Kidney epithelial cell (primary cell): ENCODE results near the gene CKB. TPM values are rescaled to one million over a fixed set of nuclear protein-coding genes. Genes with fewer than 3 reads are reported as not detected.

Source experiments
- DNase-seq: peaks from one replicate; pipeline ENCODE4 v3.0.0-alpha.2; 2010; ENCODE audit warnings: low read depth
- H3K27me3 ChIP-seq: 2 replicates; pipeline ENCODE4 v1.6.0; 2011; ENCODE audit warnings: low read length; ENCODE audit not compliant: control insufficient read depth, insufficient read depth
- H3K36me3 ChIP-seq: 2 replicates; pipeline ENCODE4 v1.5.1; 2011; ENCODE audit warnings: low read length; ENCODE audit not compliant: control insufficient read depth, insufficient read depth
- H3K4me3 ChIP-seq: 2 replicates; pipeline ENCODE4 v1.5.1; 2011; ENCODE audit warnings: low read depth, mild to moderate bottlenecking, control low read depth, low read length
- CTCF ChIP-seq: IDR thresholded peaks from 2 replicates; pipeline ENCODE4 v1.5.1; 2011; ENCODE audit warnings: mild to moderate bottlenecking, moderate library complexity, low read length, control low read depth, inconsistent platforms; ENCODE audit not compliant: insufficient read depth, poor library complexity, severe bottlenecking
- total RNA-seq: library from RNA; depleted of rRNA; stranded (reverse); fragments of >200 nt; gene quantifications from 2 replicates; pipeline ENCODE4 v1.2.3, GENCODE V29; 2015

Gene CKB
- total RNA-seq, 1 donor from 2014 or later = 78.7 TPM

- TF ChIP-seq CTCF = no peak
These were observed 28.7 kb upstream of the CKB start for GRCh38 chr14:103551338-103551762.

GRCh38 chr14:103550451-103551337 lies 28.1 kb upstream of the CKB start:
- Histone ChIP-seq H3K36me3 (no peaks in the 10 kb centered on the region), H3K27me3 (no peaks in the 10 kb centered on the region), H3K4me3 (no peak overlapping the region)
- peak; percentile 30 for TF ChIP-seq CTCF
- DNase-seq = peak; percentile 74

More at GRCh38 chr14:103551338-103551762, 28.7 kb upstream of the CKB start:
- no peaks in the 10 kb centered on the region for H3K27me3 ChIP-seq
- no peaks in the 10 kb centered on the region for H3K36me3 ChIP-seq
- no peak for DNase-seq
- no peak overlapping the region for H3K4me3 ChIP-seq

- no peak for DNase-seq
These were observed 27.0 kb upstream of the CKB start for GRCh38 chr14:103549361-103550311.

GRCh38 chr14:103548463-103549351 lies 26.1 kb upstream of the CKB start:
- H3K27me3 ChIP-seq = no peaks in the 10 kb centered on the region
- H3K36me3 ChIP-seq = no peaks in the 10 kb centered on the region
- TF ChIP-seq CTCF = no peak
- no peak overlapping the region for H3K4me3 ChIP-seq
- DNase-seq = no peak

More at GRCh38 chr14:103549361-103550311, 27.0 kb upstream of the CKB start:
- Histone ChIP-seq H3K4me3 (no peak overlapping the region), H3K36me3 (no peaks in the 10 kb centered on the region), H3K27me3 (no peaks in the 10 kb centered on the region)
- TF ChIP-seq CTCF = no peak

- H3K27me3 ChIP-seq = no peaks in the 10 kb centered on the region
- no peak for TF ChIP-seq CTCF
These were observed 25.4 kb upstream of the CKB start for GRCh38 chr14:103547941-103548462.

More at GRCh38 chr14:103547941-103548462, 25.4 kb upstream of the CKB start:
- Histone ChIP-seq H3K36me3 (no peaks in the 10 kb centered on the region), H3K4me3 (no peak overlapping the region)
- no peak for DNase-seq
